Testis (tissue), 3 donors: Measurements from ENCODE around the gene POU2AF1. TPM values are rescaled to one million over a fixed set of nuclear protein-coding genes. Genes with fewer than 3 reads are reported as not detected.

Experiments
- DNase-seq: peaks from one replicate; pipeline ENCODE4 v3.0.0-alpha.2; 2019
- H3K27ac ChIP-seq, 2 donors: fragments of 200-600 bp; sonication (generic); one replicate each; pipeline ENCODE4 v1.5.1; 2019
- H3K27me3 ChIP-seq: fragments of 200-600 bp; sonication (generic); one replicate; pipeline ENCODE4 v1.5.1; 2019
- H3K36me3 ChIP-seq: fragments of 200-600 bp; sonication (generic); one replicate; pipeline ENCODE4 v1.5.1; 2017; ENCODE audit warnings: low read depth; ENCODE audit errors: missing control alignments
- H3K4me1 ChIP-seq: fragments of 200-600 bp; sonication (generic); one replicate; pipeline ENCODE4 v1.5.1; 2019
- H3K4me3 ChIP-seq, 2 donors: fragments of 200-600 bp; sonication (generic); one replicate each; pipeline ENCODE4 v1.5.1; 2017 to 2019
- H3K9me3 ChIP-seq: fragments of 200-600 bp; sonication (generic); one replicate; pipeline ENCODE4 v1.5.1; 2017
- CTCF ChIP-seq, 3 experiments: fragments of 450-650 bp in 2 of 3; fragments of 200-600 bp in 1 of 3; sonication (generic) in 1 of 3; IDR thresholded peaks; one replicate each; pipeline ENCODE4 v1.5.1; 2016 to 2019; ENCODE audit warnings: antibody characterized with exemption in 3 of 3, mild to moderate bottlenecking in 2 of 3, moderate library complexity in 1 of 3
- POLR2A ChIP-seq: fragments of 450-650 bp; IDR thresholded peaks from one replicate; pipeline ENCODE4 v1.6.1; 2017; ENCODE audit warnings: antibody characterized with exemption, mild to moderate bottlenecking, moderate library complexity
- WGBS, 2 donors: methylation state at CpG; one replicate each; pipeline ENCODE4 v1.1.5; 2018; 5-methylcytosine and 5-hydroxymethylcytosine counted together
- intact Hi-C: fragments of 100-400 bp; cut with DNase I; formaldehyde crosslinking; loops from one replicate; pipeline ENCODE4 v1.15.1; 2023; ENCODE audit warnings: low total_unique reads
- polyA plus RNA-seq: library from polyadenylated mRNA; stranded (reverse); fragments of 350-450 nt; fragmentation: Illumina TruSeq; extraction: RNeasy Lipid Tissue Mini Kit (QIAGEN cat#74804); gene quantifications from one replicate; pipeline ENCODE4 v1.2.3, GENCODE V29; 2014; ENCODE audit warnings: low read depth, low replicate concordance; ENCODE audit not compliant: insufficient read depth
- total RNA-seq, 2 donors: library from RNA; depleted of rRNA; stranded (reverse); fragments of >200 nt; gene quantifications; one replicate each; pipeline ENCODE4 v1.2.3, GENCODE V29; 2016

POU2AF1 gene
- total and polyA plus RNA-seq, 3 donors from 2014 or later = 2.7 to 4.6 (median 2.8) TPM

GRCh38 chr11:111352935-111353710, 26.0 kb downstream of the POU2AF1 start:
- TF ChIP-seq POLR2A (no peak), CTCF (IDR thresholded peaks at IDR 0.05) (no peak)
- WGBS, 2 donors = 37 to 53% methylated on average over 8 of the region's 8 CpGs
- intact Hi-C loops = no loop called here
- Histone ChIP-seq H3K4me1 (peaks cover 20% of the 10 kb centered on the region), H3K36me3 (no peaks in the 10 kb centered on the region), H3K27ac (peak overlapping the region; percentile 59 to 83), H3K4me3 (no peak overlapping the region), H3K9me3 (no peaks in the 10 kb centered on the region), H3K27me3 (no peaks in the 10 kb centered on the region)
- DNase-seq = peak; percentile 89

- H3K4me1 ChIP-seq = peaks cover 20% of the 10 kb centered on the region
- H3K27ac ChIP-seq = peak overlapping the region; percentile 59 to 79
- intact Hi-C loops = no loop called here
- H3K27me3 ChIP-seq = no peaks in the 10 kb centered on the region
- no peak overlapping the region for H3K4me3 ChIP-seq
- 88 to 89% methylated on average over 9 of the region's 9 CpGs for WGBS, 2 donors
- no peaks in the 10 kb centered on the region for H3K9me3 ChIP-seq
- no peak for TF ChIP-seq CTCF (IDR thresholded peaks at IDR 0.05)
- no peak for TF ChIP-seq POLR2A
- no peaks in the 10 kb centered on the region for H3K36me3 ChIP-seq
- DNase-seq = no peak
Measured at GRCh38 chr11:111352231-111352746, 26.8 kb downstream of the POU2AF1 start.

GRCh38 chr11:111351374-111352055, 27.6 kb downstream of the POU2AF1 start:
- no peak for TF ChIP-seq POLR2A
- no peak for TF ChIP-seq CTCF (IDR thresholded peaks at IDR 0.05)

GRCh38 chr11:111350811-111351210, 28.3 kb downstream of the POU2AF1 start:
- DNase-seq = no peak
- Histone ChIP-seq H3K36me3 (no peaks in the 10 kb centered on the region), H3K27me3 (no peaks in the 10 kb centered on the region), H3K4me1 (peaks cover 20% of the 10 kb centered on the region), H3K4me3 (no peak overlapping the region), H3K9me3 (no peaks in the 10 kb centered on the region), H3K27ac (peak overlapping the region; percentile 60 to 79)
- no peak for TF ChIP-seq POLR2A
- intact Hi-C loops = no loop called here
- 39 to 53% methylated on average over 1 of the region's 1 CpG for WGBS, 2 donors

More at GRCh38 chr11:111351374-111352055, 27.6 kb downstream of the POU2AF1 start:
- intact Hi-C loops = no loop called here
- Histone ChIP-seq H3K36me3 (no peaks in the 10 kb centered on the region), H3K9me3 (no peaks in the 10 kb centered on the region), H3K4me3 (no peak overlapping the region), H3K27me3 (no peaks in the 10 kb centered on the region), H3K27ac (peak overlapping the region; percentile 60 to 79), H3K4me1 (peaks cover 20% of the 10 kb centered on the region)
- DNase-seq = no peak
- WGBS, 2 donors = 53% methylated on average over 10 of the region's 10 CpGs

GRCh38 chr11:111349191-111349695, 29.8 kb downstream of the POU2AF1 start:
- H3K27ac ChIP-seq = peak overlapping the region in 1 of 2 donors; percentile 4
- H3K9me3 ChIP-seq = no peaks in the 10 kb centered on the region
- 90 to 98% methylated on average over 2 of the region's 2 CpGs for WGBS, 2 donors
- H3K4me3 ChIP-seq = no peak overlapping the region
- H3K27me3 ChIP-seq = no peaks in the 10 kb centered on the region
- TF ChIP-seq POLR2A (no peak), CTCF (IDR thresholded peaks at IDR 0.05) (no peak)
- intact Hi-C loops = no loop called here
- no peak for DNase-seq
- peaks cover 17% of the 10 kb centered on the region for H3K4me1 ChIP-seq
- H3K36me3 ChIP-seq = no peaks in the 10 kb centered on the region
